Omental fat pad (tissue), 4 donors: ENCODE data around the gene C14orf119. TPM values are rescaled to one million over a fixed set of nuclear protein-coding genes. Genes with fewer than 3 reads are reported as not detected.

Source experiments
- ATAC-seq: fragments of 150-250 bp; one replicate; pipeline ENCODE4 v1.9.1; 2016; ENCODE audit warnings: mild to moderate bottlenecking, moderate library complexity; ENCODE audit not compliant: low FRiP score
- DNase-seq: peaks from one replicate; pipeline ENCODE4 v3.0.0-alpha.2; 2019; ENCODE audit warnings: low spot score
- CTCF ChIP-seq, 3 donors: fragments of 450-650 bp; IDR thresholded peaks; one replicate each; pipeline ENCODE4 v1.5.1; 2016 to 2017; ENCODE audit warnings: antibody characterized with exemption in 3 of 3, mild to moderate bottlenecking in 3 of 3, moderate library complexity in 2 of 3
- total RNA-seq, 4 donors: library from RNA; depleted of rRNA; stranded (reverse); fragments of >200 nt; gene quantifications; one replicate each; pipeline ENCODE4 v1.1.0, GENCODE V29; 2016

The C14orf119 gene
- total RNA-seq, 4 donors from 2014 or later = 39.2 to 46.7 (median 43.6) TPM

- no peak for TF ChIP-seq CTCF (IDR thresholded peaks at IDR 0.05)
- ATAC-seq (no peak), DNase-seq (no peak)
Measured at GRCh38 chr14:23149745-23150144, 54.4 kb downstream of the C14orf119 start.

Other genes with a start within 250 kb of the C14orf119 start
- 100 to 1,000 TPM in 2 of 4 donors, 10 to 100 TPM in 2; 73.5 to 125 (median 96.6) TPM for gene LRP10, start 223.8 kb upstream of the C14orf119 start, total RNA-seq
- 1 to 10 TPM in 2 of 4 donors, under 1 TPM in 2; 0.24 to 3.3 (median 1.0) TPM for gene REM2, start 212.3 kb upstream of the C14orf119 start, total RNA-seq
- 100 to 1,000 TPM in 2 of 4 donors, 10 to 100 TPM in 2; 48.7 to 127 (median 85.9) TPM for gene RBM23, start 176.4 kb upstream of the C14orf119 start, total RNA-seq
- gene PRMT5, start 166.1 kb upstream of the C14orf119 start, total RNA-seq = 10 to 100 TPM; 38.8 to 54.9 (median 49.6) TPM
- 10 to 100 TPM; 27.0 to 84.8 (median 32.0) TPM for gene HAUS4, start 138.4 kb upstream of the C14orf119 start, total RNA-seq
- gene AJUBA, start 113.0 kb upstream of the C14orf119 start, total RNA-seq = 10 to 100 TPM in 2 of 4 donors, 1 to 10 TPM in 2; 4.0 to 13.4 (median 9.9) TPM
- 10 to 100 TPM in 1 of 4 donors, 1 to 10 TPM in 3; 6.0 to 12.2 (median 8.4) TPM for gene C14orf93, start 85.4 kb upstream of the C14orf119 start, total RNA-seq
- 100 to 1,000 TPM; 126 to 150 (median 129) TPM for gene PSMB5, start 60.6 kb upstream of the C14orf119 start, total RNA-seq
- not detected for gene PSMB11, start 53.3 kb upstream of the C14orf119 start, total RNA-seq
- gene CDH24, start 38.0 kb upstream of the C14orf119 start, total RNA-seq = 1 to 10 TPM; 1.6 to 4.9 (median 1.8) TPM
- 100 to 1,000 TPM in 3 of 4 donors, 10 to 100 TPM in 1; 85.6 to 143 (median 120) TPM for gene ACIN1, start 369 bp upstream of the C14orf119 start, total RNA-seq
- gene CIROP, start 9.5 kb downstream of the C14orf119 start, total RNA-seq = under 1 TPM in 1 of 4 donors, not detected in 3; 0.25 TPM
- 1 to 10 TPM in 1 of 4 donors, under 1 TPM in 2, not detected in 1; 0.36 to 2.7 (median 0.37) TPM for gene CEBPE, start 23.8 kb downstream of the C14orf119 start, total RNA-seq
- 100 to 1,000 TPM in 1 of 4 donors, 10 to 100 TPM in 3; 40.2 to 106 (median 92.1) TPM for gene SLC7A8, start 88.2 kb downstream of the C14orf119 start, total RNA-seq
- not detected for gene RNF212B, start 142.4 kb downstream of the C14orf119 start, total RNA-seq
- 10 to 100 TPM in 2 of 4 donors, 1 to 10 TPM in 2; 3.5 to 13.6 (median 10.6) TPM for gene HOMEZ, start 190.6 kb downstream of the C14orf119 start, total RNA-seq
- gene PPP1R3E, start 207.4 kb downstream of the C14orf119 start, total RNA-seq = 10 to 100 TPM in 1 of 4 donors, 1 to 10 TPM in 3; 5.9 to 12.9 (median 6.9) TPM
- gene BCL2L2, start 211.3 kb downstream of the C14orf119 start, total RNA-seq = 10 to 100 TPM; 37.2 to 62.7 (median 51.8) TPM
- gene PABPN1, start 226.0 kb downstream of the C14orf119 start, total RNA-seq = 10 to 100 TPM; 58.2 to 78.4 (median 59.2) TPM